ENCODE results near the gene PNPLA6.
A peak's percentile ranks its signal among the peaks of the same experiment; 100 is the strongest.

Gene PNPLA6

DNA sequence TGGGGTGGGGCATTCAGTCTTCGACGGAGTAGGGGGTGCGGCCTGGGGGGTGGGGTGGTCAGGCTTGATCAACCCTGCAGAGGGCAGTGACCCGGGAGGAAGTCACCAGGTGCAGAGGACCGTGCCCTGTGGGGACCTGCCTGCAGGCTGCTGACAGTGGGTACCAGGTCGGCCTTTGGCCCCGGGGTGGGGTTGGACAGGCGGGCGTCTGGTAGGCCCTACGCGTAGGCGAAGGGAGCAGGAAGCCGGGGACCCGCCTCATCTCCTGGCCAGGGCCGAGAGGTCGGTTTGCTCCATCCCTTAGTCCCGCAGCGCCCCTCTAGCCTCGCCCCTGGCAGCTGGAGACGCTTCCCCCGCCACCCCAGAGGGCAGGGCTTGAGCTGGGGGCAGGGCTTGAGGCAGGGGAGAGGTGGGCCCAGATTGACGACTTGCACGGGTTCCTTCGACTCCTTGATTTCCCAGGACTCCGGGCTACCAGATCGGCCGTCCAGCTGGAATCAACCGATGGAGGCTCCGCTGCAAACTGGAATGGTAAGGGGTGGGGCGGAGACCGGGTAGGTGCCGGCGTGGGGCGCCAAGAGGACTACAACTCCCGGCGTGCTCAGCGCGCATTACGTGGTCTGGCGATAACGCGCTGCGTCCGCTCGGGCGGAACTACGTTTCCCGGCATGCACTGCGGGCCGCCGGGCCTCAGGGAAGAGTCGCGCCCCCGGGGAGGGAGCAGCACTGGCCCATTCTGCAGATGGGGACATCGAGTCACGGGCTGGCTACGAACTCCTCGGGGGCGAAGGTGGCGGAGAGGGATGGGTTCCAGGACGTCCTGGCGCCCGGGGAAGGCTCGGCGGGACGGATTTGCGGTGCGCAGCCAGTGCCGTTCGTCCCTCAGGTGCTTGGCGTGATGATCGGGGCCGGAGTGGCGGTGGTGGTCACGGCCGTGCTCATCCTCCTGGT lies at the start of gene PNPLA6:
Gene PNPLA6 (plus strand): TSS at position 671 of the 951 bp plus-strand sequence. CDS start 72 bp downstream, at position 743.
- no peak for FAIRE-seq
- no peak for TF ChIP-seq CTCF (IDR thresholded peaks at IDR 0.05; ENCODE audit: insufficient read depth, missing control alignments)

GRCh38 chr19:7486923-7487322 lies 48.6 kb upstream of the PNPLA6 start:
- no peak for DNase-seq (ENCODE audit: insufficient read length, low spot score)
- no peak for TF ChIP-seq CTCF (IDR thresholded peaks at IDR 0.05; ENCODE audit: insufficient read depth, missing control alignments)
- no peak for FAIRE-seq

More for the DNA sequence above, at the start of gene PNPLA6:
- DNase-seq (ENCODE audit: insufficient read length, low spot score): peak; percentile 95

DNA sequence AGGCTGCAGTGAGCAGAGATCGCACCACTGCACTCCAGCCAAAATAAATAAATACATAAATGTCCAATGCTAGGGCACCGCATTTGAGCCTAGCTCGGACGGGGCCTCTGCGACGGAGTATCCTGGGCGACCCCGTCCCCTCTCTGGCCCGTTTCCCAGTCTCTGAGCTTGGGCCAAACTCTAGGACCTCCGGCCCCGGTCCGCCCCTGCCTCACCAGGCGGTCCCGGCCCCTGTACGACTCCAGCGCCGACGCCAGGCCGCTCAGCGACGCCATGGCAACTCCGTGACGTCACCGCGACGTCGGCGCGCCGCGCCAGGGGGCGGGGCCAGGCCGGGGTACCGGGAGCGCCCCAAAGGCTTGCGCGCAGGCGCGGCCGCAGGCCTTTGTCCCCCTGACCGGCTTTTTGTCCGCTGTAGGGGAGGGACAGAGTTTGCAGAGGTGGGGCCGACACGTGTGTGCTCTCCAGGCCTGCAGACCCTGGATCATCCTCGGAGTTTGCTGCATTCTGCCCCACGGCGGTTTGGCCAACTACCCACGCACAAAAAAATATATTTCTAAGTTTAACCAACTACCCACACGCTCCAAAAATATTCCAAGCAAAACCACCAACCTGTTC lies 46.7 kb upstream of the PNPLA6 start, which contains the start of gene PEX11G:
Gene PEX11G (minus strand): TSS at position 300 of the 618 bp plus-strand sequence. CDS start 25 bp downstream, at position 275.
- TF ChIP-seq CTCF (IDR thresholded peaks at IDR 0.05; ENCODE audit: insufficient read depth, missing control alignments): no peak
- FAIRE-seq (no peak), DNase-seq (ENCODE audit: insufficient read length, low spot score) (no peak)

DNA sequence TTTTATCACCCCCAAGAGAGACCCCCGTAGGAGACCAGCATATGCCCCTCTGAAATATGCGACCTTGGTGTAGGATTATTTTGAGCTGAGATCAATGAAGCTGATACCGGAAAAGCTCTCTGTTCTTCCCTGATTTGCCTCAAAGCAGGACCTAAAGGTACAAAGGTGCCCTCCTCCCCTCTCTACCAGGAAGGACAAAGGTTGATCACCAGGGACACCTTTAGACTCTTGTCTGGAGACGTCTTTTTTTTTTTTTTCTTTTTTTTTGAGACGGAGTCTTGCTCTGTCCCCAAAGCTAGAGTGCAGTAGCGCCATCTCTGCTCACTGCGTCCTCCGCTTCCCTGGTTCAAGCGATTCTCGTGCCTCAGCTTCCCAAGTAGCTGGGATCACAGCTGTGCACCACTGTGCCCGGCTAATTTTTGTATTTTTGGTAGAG lies 45.9 kb upstream of the PNPLA6 start:
- DNase-seq (ENCODE audit: insufficient read length, low spot score) (no peak), FAIRE-seq (no peak)
- no peak for TF ChIP-seq CTCF (IDR thresholded peaks at IDR 0.05; ENCODE audit: insufficient read depth, missing control alignments)

DNA sequence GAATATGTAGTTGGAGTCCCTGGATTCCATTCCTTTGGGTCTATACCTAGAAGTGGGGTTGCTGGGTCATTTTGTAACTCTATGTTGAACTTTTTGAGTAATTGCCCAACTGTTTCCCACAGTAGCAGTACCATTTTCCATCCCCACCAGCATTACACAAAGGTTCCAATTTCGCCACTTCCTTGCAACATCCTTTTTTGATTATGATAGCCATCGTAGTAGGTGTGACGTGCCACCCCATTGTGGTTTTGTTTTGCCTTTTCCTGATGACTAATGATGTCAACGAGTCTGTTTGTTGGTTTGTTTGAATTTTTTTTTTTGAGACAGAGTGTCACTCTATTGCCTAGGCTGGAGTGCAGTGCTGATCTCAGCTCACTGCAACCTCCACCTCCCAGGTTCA lies 43.4 kb upstream of the PNPLA6 start:
- DNase-seq (ENCODE audit: insufficient read length, low spot score): no peak
- no peak for FAIRE-seq
- no peak for TF ChIP-seq CTCF (IDR thresholded peaks at IDR 0.05; ENCODE audit: insufficient read depth, missing control alignments)

DNA sequence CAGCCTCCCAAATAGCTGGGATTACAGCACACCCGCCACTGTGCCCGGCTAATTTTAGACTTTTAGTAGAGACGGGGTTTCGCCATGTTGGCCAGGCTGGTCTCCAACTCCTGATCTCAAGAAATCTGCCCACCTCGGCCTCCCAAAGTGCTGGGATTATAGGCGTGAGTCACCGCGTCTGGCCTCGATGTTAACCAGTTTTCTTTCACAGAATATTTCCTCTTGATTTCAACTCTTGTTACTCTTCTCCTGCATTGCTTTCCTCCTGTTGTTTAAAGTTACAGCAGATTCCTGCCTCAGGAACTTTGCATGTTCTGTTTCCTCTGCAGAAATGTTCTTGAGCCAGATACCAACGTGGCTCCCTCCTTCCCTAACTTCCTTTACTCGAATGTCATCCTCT lies 43.0 kb upstream of the PNPLA6 start:
- TF ChIP-seq CTCF (IDR thresholded peaks at IDR 0.05; ENCODE audit: insufficient read depth, missing control alignments): no peak
- no peak for FAIRE-seq
- no peak for DNase-seq (ENCODE audit: insufficient read length, low spot score)
